A549 (cell line): Measurements from ENCODE around the gene PPP2R2C. TPM values are rescaled to one million over a fixed set of nuclear protein-coding genes. Genes with fewer than 3 reads are reported as not detected.

Source experiments
- ATAC-seq, 2 experiments: fragments of 200-7000 bp in 1 of 2; fragments of >200 bp in 1 of 2; cut with Nextera tagmentation in 1 of 2; cut with Tn5 transposase in 1 of 2; 3 replicates each; pipeline versions ENCODE4 v1.8.0 to v1.9.1; 2018 to 2020; ENCODE audit warnings: mild to moderate bottlenecking in 1 of 2, moderate library complexity in 1 of 2
- CTCF ChIA-PET: fragments of 300-600 bp; sonication (Branson Sonifier 250); formaldehyde crosslinking; extraction: SDS; loops from one replicate; lab custom pipeline; 2021; ENCODE audit warnings: antibody characterized with exemption, inconsistent platforms; lab: Yijun Ruan, JAX
- POLR2A ChIA-PET: fragments of 350-600 bp; formaldehyde crosslinking; extraction: SDS; loops from one replicate; lab custom pipeline; 2021; ENCODE audit warnings: antibody characterized with exemption, inconsistent platforms; lab: Yijun Ruan, JAX
- DNase-seq, 2 experiments: peaks; one replicate each; pipeline versions ENCODE4 v3.0.0 to v3.0.0-alpha.2; 2011 to 2016; ENCODE audit warnings: low read depth in 1 of 2, low spot score in 1 of 2
- FAIRE-seq: peaks from 2 replicates; lab custom pipeline; 2011; peaks lifted over from hg19 to GRCh38; lab: Jason Lieb, UNC
- H3K27ac ChIP-seq, 2 experiments: fragments of >200 bp; sonication (Bioruptor Twin); formaldehyde crosslinking; 3 replicates each; pipeline ENCODE4 v1.5.1; 2016 to 2017
- H3K4me1 ChIP-seq: fragments of >200 bp; sonication (Bioruptor Twin); formaldehyde crosslinking; 3 replicates; pipeline ENCODE4 v1.6.1; 2016
- H3K4me2 ChIP-seq: fragments of >200 bp; sonication (Bioruptor Twin); formaldehyde crosslinking; 3 replicates; pipeline ENCODE4 v1.6.1; 2016
- H3K4me3 ChIP-seq: fragments of >200 bp; sonication (Bioruptor Twin); formaldehyde crosslinking; 3 replicates; pipeline ENCODE4 v1.5.1; 2016
- H3K9me3 ChIP-seq: fragments of >200 bp; sonication (Bioruptor Twin); formaldehyde crosslinking; 3 replicates; pipeline ENCODE4 v1.6.1; 2016
- BCL3 ChIP-seq: fragments of >200 bp; sonication (Bioruptor Twin); formaldehyde crosslinking; IDR thresholded peaks from 3 replicates; pipeline ENCODE4 v1.6.1; 2016
- CBX2 ChIP-seq: fragments of 200-600 bp; sonication (generic); IDR thresholded peaks from 2 replicates; pipeline ENCODE4 v1.6.1; 2016; ENCODE audit warnings: low read depth, mild to moderate bottlenecking, borderline replicate concordance
- CHD4 ChIP-seq: fragments of 200-600 bp; sonication (generic); IDR thresholded peaks from 2 replicates; pipeline ENCODE4 v1.6.1; 2016; ENCODE audit warnings: antibody characterized with exemption, mild to moderate bottlenecking, borderline replicate concordance
- CTCF ChIP-seq: fragments of >200 bp; sonication (Bioruptor Twin); formaldehyde crosslinking; IDR thresholded peaks from 3 replicates; pipeline ENCODE4 v1.5.1; 2016
- EHF ChIP-seq: fragments of 250-450 bp; sonication (Bioruptor Pico); IDR thresholded peaks from 2 replicates; pipeline ENCODE4 v1.5.0; 2020; ENCODE audit warnings: mild to moderate bottlenecking
- EHMT2 ChIP-seq: fragments of 200-600 bp; sonication (generic); IDR thresholded peaks from 2 replicates; pipeline ENCODE4 v1.6.1; 2016; ENCODE audit warnings: antibody characterized with exemption, low read depth, mild to moderate bottlenecking, moderate library complexity
- FOSL2 ChIP-seq, 2 experiments: fragments of 450-650 bp in 1 of 2; fragments of >200 bp in 1 of 2; sonication (Bioruptor Twin) in 1 of 2; formaldehyde crosslinking; IDR thresholded peaks; 2 replicates each; pipeline versions ENCODE4 v1.5.0 to v1.6.1; 2016 to 2020; ENCODE audit warnings: mild to moderate bottlenecking in 1 of 2, moderate library complexity in 1 of 2
- FOXS1 ChIP-seq: fragments of 250-450 bp; sonication (Bioruptor Pico); IDR thresholded peaks from 2 replicates; pipeline ENCODE4 v1.5.0; 2020; ENCODE audit warnings: mild to moderate bottlenecking, moderate library complexity
- JUN ChIP-seq, 2 experiments: fragments of >200 bp; sonication (Bioruptor Twin); formaldehyde crosslinking; IDR thresholded peaks; 2 replicates in 1 of 2; 3 replicates in 1 of 2; pipeline ENCODE4 v1.6.1; 2016 to 2017
- MAFK ChIP-seq: fragments of 450-650 bp; IDR thresholded peaks from 2 replicates; pipeline ENCODE4 v1.6.1; 2014; ENCODE audit not compliant: partially characterized antibody
- MAX ChIP-seq: IDR thresholded peaks from 2 replicates; pipeline ENCODE4 v1.6.1; 2012
- NFE2L2 ChIP-seq: fragments of 150-350 bp; conservative IDR thresholded peaks from 2 replicates; pipeline ENCODE4 v1.6.1; 2014; ENCODE audit warnings: low read length
- NR3C1 ChIP-seq: fragments of >200 bp; sonication (Bioruptor Twin); formaldehyde crosslinking; IDR thresholded peaks from 3 replicates; pipeline ENCODE4 v1.6.1; 2017
- PHF8 ChIP-seq: fragments of 200-600 bp; sonication (generic); IDR thresholded peaks from 2 replicates; pipeline ENCODE4 v1.6.1; 2016; ENCODE audit warnings: low read depth, mild to moderate bottlenecking, antibody characterized with exemption, moderate library complexity, borderline replicate concordance
- POLR2A ChIP-seq: IDR thresholded peaks from 2 replicates; pipeline ENCODE4 v1.6.1; 2012; ENCODE audit warnings: mild to moderate bottlenecking, low read length
- REST ChIP-seq: fragments of 200-600 bp; sonication (generic); IDR thresholded peaks from 2 replicates; pipeline ENCODE4 v1.6.1; 2016; ENCODE audit warnings: antibody characterized with exemption, mild to moderate bottlenecking, moderate library complexity
- RNF2 ChIP-seq: fragments of 200-600 bp; sonication (generic); IDR thresholded peaks from 2 replicates; pipeline ENCODE4 v1.6.1; 2016; ENCODE audit warnings: low read depth, mild to moderate bottlenecking, antibody characterized with exemption, moderate library complexity, borderline replicate concordance
- USF2 ChIP-seq: fragments of 450-650 bp; IDR thresholded peaks from 2 replicates; pipeline ENCODE4 v1.6.1; 2014; ENCODE audit warnings: antibody characterized with exemption
- ZC3H11A ChIP-seq: fragments of 450-650 bp; IDR thresholded peaks from 2 replicates; pipeline ENCODE4 v1.6.1; 2014; ENCODE audit warnings: antibody characterized with exemption, mild to moderate bottlenecking
- ZFP36 ChIP-seq: fragments of 450-650 bp; IDR thresholded peaks from 2 replicates; pipeline ENCODE4 v1.6.1; 2014; ENCODE audit warnings: borderline replicate concordance; ENCODE audit not compliant: partially characterized antibody
- WGBS: methylation state at CpG from one replicate; pipeline ENCODE4 v1.1.6; 2017; ENCODE audit errors: missing lambda C conversion rate; 5-methylcytosine and 5-hydroxymethylcytosine counted together
- polyA plus RNA-seq, 4 experiments: library from polyadenylated mRNA; depleted of rRNA in 3 of 4; stranded (reverse); fragments of >200 nt; fragmentation: RNase III in 1 of 4; extraction: RNeasy Plus Mini Kit Qiagen cat#74134 plus additional on column Dnase treatment in 1 of 4; gene quantifications; 2 replicates in 3 of 4; 3 replicates in 1 of 4; pipeline ENCODE4 v1.2.3, GENCODE V29; 2011 to 2017

The PPP2R2C gene
- polyA plus RNA-seq, 2 of the 4 experiments (the other 2 are of a cell fraction): 23.9 to 29.4 TPM

- Histone ChIP-seq H3K4me2 (peak overlapping the region; percentile 96), H3K4me1 (peaks cover 10% of the 10 kb centered on the region; the same call in 1 of the 3 replicates), H3K4me3 (peak overlapping the region; percentile 84), H3K27ac (peak overlapping the region; percentile 97), H3K9me3 (no peaks in the 10 kb centered on the region)
- ChIA-PET CTCF (no interaction called here), POLR2A (interaction anchor here (0.6 kb wide), 1 partner anchor 1101 kb away, joined by 6 read pairs; no protein-coding TSS in a partner anchor)
- TF ChIP-seq REST (no peak), EHMT2 (no peak), ZFP36 (peak; percentile 51), CTCF (no peak), CHD4 (no peak), RNF2 (no peak), NR3C1 (no peak)
- FAIRE-seq (no peak), ATAC-seq (peak; percentile 39 to 57; a peak in 5 of 6 replicates), DNase-seq (peak; percentile 21 to 27)
- 2% methylated on average over 12 of the region's 28 CpGs for WGBS
Observed at GRCh38 chr4:6471307-6472007, 957 bp downstream of the PPP2R2C start.

GRCh38 chr4:6470502-6471306, 1.7 kb downstream of the PPP2R2C start:
- TF ChIP-seq JUN (IDR thresholded peaks at IDR 0.05) (peak in 1 of 2 experiments; percentile 43; a peak in 2 of 5 replicates), PHF8 (0 out of 2 replicates have a peak, but pooled peaks have one; percentile 25), BCL3 (0 out of 3 replicates have a peak, but pooled peaks have one; percentile 32), FOSL2 (IDR thresholded peaks at IDR 0.05) (no peak), FOSL2 (CRISPR knock-in tag; IDR thresholded peaks at IDR 0.05) (peak; percentile 75), EHF (no peak), MAFK (peak; percentile 89), MAX (0 out of 2 replicates have a peak, but pooled peaks have one; percentile 19), POLR2A (peak; percentile 30; the same call in 1 of the 2 replicates), FOXS1 (no peak), NFE2L2 (peak; percentile 70), CBX2 (no peak), USF2 (no peak), ZC3H11A (no peak)
- peaks cover 10% of the 10 kb centered on the region; the same call in 1 of the 3 replicates for H3K4me1 ChIP-seq
- CTCF ChIA-PET: interaction anchor here (0.5 to 1.4 kb wide), 3 partner anchors 18 to 595 kb away, joined by 3 to 4 read pairs (median 3); no protein-coding TSS in a partner anchor
- peak overlapping the region; percentile 97 for H3K27ac ChIP-seq
- DNase-seq (peak; percentile 43 to 61), FAIRE-seq (no peak), ATAC-seq (peak; percentile 61 to 76)
- WGBS: 0% methylated on average over 2 of the region's 85 CpGs
- peak overlapping the region; percentile 84 for H3K4me3 ChIP-seq
- peak overlapping the region; percentile 96 for H3K4me2 ChIP-seq
- POLR2A ChIA-PET: interaction anchor here (0.6 kb wide), 1 partner anchor 1100 kb away, joined by 6 read pairs; no protein-coding TSS in a partner anchor
- H3K9me3 ChIP-seq: no peaks in the 10 kb centered on the region
